Erythroblast (primary cell): ENCODE results near the gene DGKI.

ENCODE experiments used
- GATA1 ChIP-seq: IDR thresholded peaks from 2 replicates; pipeline ENCODE4 v1.6.1; 2011; ENCODE audit warnings: low read depth, mild to moderate bottlenecking, control low read depth, low read length, moderate library complexity
- POLR2A ChIP-seq: IDR thresholded peaks from 2 replicates; pipeline ENCODE4 v1.6.1; 2011; ENCODE audit warnings: mild to moderate bottlenecking, low read length

GRCh38 chr7:137657476-137658189 is 189.1 kb downstream of the DGKI start:
- no peak for TF ChIP-seq POLR2A
- no peak for TF ChIP-seq GATA1
